Measurements from ENCODE around the gene TNPO2. TPM values are rescaled to one million over a fixed set of nuclear protein-coding genes. Genes with fewer than 3 reads are reported as not detected.

Gene TNPO2
- polyA plus RNA-seq (ENCODE audit: low read depth in 6 of 6): 1 to 10 TPM in 5 of 6 donors, not detected in 1; 1.7 to 3.5 (median 2.7) TPM

DNA sequence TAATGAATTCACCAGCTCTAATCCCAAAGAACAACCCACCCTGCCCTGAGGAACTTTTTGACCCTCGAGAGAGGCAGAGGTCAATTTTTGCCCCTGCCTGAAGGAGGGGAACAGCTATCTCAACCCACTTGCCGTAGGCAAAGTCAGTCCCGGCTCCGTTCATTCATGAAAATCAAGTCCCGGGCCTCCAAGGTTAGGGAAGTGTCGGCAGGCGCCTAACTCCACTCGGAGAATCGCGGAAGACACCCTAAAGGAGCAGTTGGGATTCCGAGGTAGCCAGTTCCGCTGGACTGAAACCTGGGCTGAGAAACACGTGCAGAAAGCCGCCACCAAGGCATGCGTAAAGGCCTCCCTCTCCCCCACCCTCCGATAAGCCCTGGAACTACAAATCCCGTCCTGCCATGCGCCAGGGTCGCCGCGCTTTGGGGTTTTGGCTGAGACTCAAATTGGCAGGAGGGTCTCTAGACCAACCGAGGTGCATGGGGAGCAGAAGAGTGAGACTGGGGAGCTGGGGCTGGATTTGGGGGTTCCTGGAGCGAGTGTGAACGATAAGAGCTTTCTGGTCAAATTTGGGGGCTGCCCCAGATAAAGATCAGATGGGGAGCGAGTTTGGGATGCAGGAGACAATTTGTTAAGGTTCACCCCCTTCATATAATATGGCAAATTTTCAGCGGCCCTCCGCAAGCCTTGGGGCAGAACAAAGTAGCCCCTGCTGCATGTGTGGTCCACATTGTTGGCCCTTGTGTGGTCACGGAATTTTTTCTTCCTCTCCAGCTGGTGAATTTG lies at the start of gene TNPO2:
TSS of gene TNPO2 (minus strand) at position 292 of the 786 bp plus-strand sequence. CDS start 2,955 bp downstream, outside the sequence.
- Mint-ChIP-seq H3K4me1 (peaks cover 37 to 58% (median 55%) of the 10 kb centered on the region in 3 donors), H3K36me3 (no peaks in the 10 kb centered on the region), H3K27me3 (no peaks in the 10 kb centered on the region), H3K27ac (peak within 1 kb of the TSS; percentile 91 to 99 (median 94)), H3K4me3 (peak within 1 kb of the TSS; percentile 85 to 98 (median 96)), H3K9me3 (no peaks in the 10 kb centered on the region)
- ATAC-seq (ENCODE audit: low read depth in 2 of 2) (peak; percentile 35 to 38), DNase-seq (peak; percentile 56)

DNA sequence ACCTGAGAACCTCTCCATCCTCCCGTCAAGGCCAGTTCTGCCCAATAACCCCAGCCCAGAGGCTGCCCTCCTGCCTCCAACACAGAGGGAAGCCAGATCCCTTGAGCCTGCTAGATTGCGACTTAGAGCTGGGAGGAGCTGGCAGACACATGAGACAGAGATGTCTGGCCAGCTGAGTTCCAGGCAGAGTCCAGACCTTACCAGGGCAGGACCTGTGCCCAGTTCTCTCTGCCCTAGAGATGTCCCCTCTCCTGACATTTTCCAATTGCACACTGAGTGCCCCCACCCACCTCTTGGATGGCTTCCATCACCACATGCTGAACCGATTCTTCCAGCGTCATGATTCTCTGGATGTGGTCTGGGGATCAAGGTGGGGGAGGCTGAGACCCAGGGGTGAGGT lies 48.6 kb upstream of the TNPO2 start:
- H3K9me3 Mint-ChIP-seq: no peaks in the 10 kb centered on the region
- ATAC-seq (ENCODE audit: low read depth in 2 of 2) (no peak), DNase-seq (no peak)
- H3K4me1 Mint-ChIP-seq: peaks cover 13 to 19% (median 13%) of the 10 kb centered on the region in 3 donors
- H3K4me3 Mint-ChIP-seq: peak overlapping the region in 1 of 8 donors; percentile 71
- no peak overlapping the region for H3K27ac Mint-ChIP-seq
- H3K27me3 Mint-ChIP-seq: no peaks in the 10 kb centered on the region
- no peaks in the 10 kb centered on the region for H3K36me3 Mint-ChIP-seq

DNA sequence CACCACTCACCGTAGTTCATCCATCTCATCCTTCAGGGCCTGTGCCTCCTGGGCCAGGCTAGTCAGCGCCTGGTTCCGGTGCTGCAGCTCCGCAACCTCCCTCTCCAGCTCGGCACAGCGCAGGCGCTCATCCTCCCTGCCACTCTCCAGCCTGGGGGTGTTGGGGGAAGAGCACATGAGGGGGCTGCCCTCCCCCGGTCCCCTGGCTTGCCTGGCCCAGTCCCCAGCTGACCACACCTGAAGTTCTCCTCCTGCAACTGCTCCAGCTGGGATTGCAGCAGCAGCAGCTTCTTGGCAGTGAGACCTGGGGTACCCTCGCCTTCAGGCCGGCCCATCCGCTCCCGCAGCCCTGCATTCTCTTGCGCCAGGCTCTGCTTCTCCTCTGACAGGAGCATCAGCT lies 47.2 kb upstream of the TNPO2 start:
- DNase-seq (no peak), ATAC-seq (ENCODE audit: low read depth in 2 of 2) (no peak)
- Mint-ChIP-seq H3K27ac (no peak overlapping the region), H3K4me3 (no peak overlapping the region), H3K27me3 (no peaks in the 10 kb centered on the region), H3K36me3 (no peaks in the 10 kb centered on the region), H3K9me3 (no peaks in the 10 kb centered on the region), H3K4me1 (peaks cover 15 to 17% (median 16%) of the 10 kb centered on the region in 3 donors)

GRCh38 chr19:12769689-12770088 lies 46.0 kb upstream of the TNPO2 start:
- no peaks in the 10 kb centered on the region for H3K27me3 Mint-ChIP-seq
- H3K4me3 Mint-ChIP-seq: peak overlapping the region in 3 of 8 donors; percentile 33 to 42 (median 38)
- peaks cover 0 to 1% (median 0%) of the 10 kb centered on the region in 7 donors for H3K9me3 Mint-ChIP-seq
- no peak for DNase-seq
- peak overlapping the region in 1 of 6 donors; percentile 42 for H3K27ac Mint-ChIP-seq
- ATAC-seq (ENCODE audit: low read depth in 2 of 2): peak; percentile 45 to 74
- peaks cover 12 to 22% (median 17%) of the 10 kb centered on the region in 3 donors for H3K4me1 Mint-ChIP-seq
- no peaks in the 10 kb centered on the region for H3K36me3 Mint-ChIP-seq

DNA sequence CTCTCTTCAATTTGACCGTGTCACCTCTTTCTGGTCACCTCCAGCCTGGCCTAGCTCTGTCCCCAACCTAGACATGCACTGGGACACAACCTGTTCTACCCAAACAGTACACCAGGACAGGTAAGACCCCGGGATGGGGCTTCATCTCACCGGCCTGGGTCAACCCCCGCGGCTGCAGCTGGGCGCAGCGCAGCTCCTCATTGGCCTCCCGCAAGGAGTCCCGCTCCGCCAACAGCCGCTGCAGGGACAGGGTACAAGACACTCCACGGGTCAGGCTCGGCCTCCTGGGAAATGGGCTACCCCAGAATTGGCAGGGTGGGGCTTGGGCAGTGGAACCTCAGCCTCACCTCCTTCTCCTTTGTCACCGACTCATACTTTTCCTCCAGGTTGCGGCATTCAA lies 43.9 kb upstream of the TNPO2 start:
- Mint-ChIP-seq H3K36me3 (no peaks in the 10 kb centered on the region), H3K9me3 (peaks cover 0 to 1% (median 0%) of the 10 kb centered on the region in 7 donors), H3K4me3 (peak overlapping the region in 1 of 8 donors; percentile 25), H3K27ac (no peak overlapping the region), H3K27me3 (no peaks in the 10 kb centered on the region), H3K4me1 (peaks cover 0 to 12% (median 11%) of the 10 kb centered on the region in 3 donors)
- DNase-seq (no peak), ATAC-seq (ENCODE audit: low read depth in 2 of 2) (no peak)

DNA sequence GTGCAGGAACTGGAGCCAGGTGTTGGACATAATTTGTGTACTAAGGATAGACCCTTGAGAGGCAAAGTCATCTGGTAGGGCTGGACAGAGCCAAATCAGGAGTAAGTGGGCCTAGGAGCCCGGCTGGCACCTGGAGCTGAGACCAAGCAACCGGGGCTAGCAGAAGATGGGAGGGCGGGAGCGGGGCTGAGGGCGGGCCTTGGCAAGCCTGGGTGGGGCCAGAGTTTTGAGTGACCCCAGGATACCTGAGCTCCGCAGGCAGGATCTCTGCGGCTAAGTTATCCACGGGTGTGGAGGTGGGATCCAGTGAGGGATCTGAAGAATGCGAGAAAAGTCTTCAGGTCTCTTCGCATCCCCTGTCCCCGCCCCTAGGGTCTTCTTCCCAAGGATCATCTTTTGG lies 43.4 kb upstream of the TNPO2 start:
- H3K36me3 Mint-ChIP-seq: no peaks in the 10 kb centered on the region
- ATAC-seq (ENCODE audit: low read depth in 2 of 2) (no peak), DNase-seq (no peak)
- no peaks in the 10 kb centered on the region for H3K27me3 Mint-ChIP-seq
- peak overlapping the region in 1 of 8 donors; percentile 21 for H3K4me3 Mint-ChIP-seq
- peaks cover 0 to 12% (median 11%) of the 10 kb centered on the region in 3 donors for H3K4me1 Mint-ChIP-seq
- peaks cover 0 to 1% (median 0%) of the 10 kb centered on the region in 7 donors for H3K9me3 Mint-ChIP-seq
- no peak overlapping the region for H3K27ac Mint-ChIP-seq

- ATAC-seq (ENCODE audit: low read depth in 2 of 2): peak; percentile 82 to 93
- Mint-ChIP-seq H3K9me3 (peaks cover 0 to 1% (median 0%) of the 10 kb centered on the region in 7 donors), H3K36me3 (no peaks in the 10 kb centered on the region), H3K4me1 (peaks cover 0 to 12% (median 11%) of the 10 kb centered on the region in 3 donors), H3K27ac (peak overlapping the region in 1 of 6 donors; percentile 33), H3K4me3 (peak overlapping the region in 4 of 8 donors; percentile 9 to 74 (median 29)), H3K27me3 (no peaks in the 10 kb centered on the region)
- peak; percentile 78 for DNase-seq
These were observed 42.4 kb upstream of the TNPO2 start for GRCh38 chr19:12766051-12766521.

GRCh38 chr19:12764698-12765097 lies 41.0 kb upstream of the TNPO2 start:
- DNase-seq: no peak
- no peaks in the 10 kb centered on the region for H3K27me3 Mint-ChIP-seq
- peaks cover 0 to 1% (median 0%) of the 10 kb centered on the region in 7 donors for H3K9me3 Mint-ChIP-seq
- peak overlapping the region in 1 of 6 donors; percentile 66 for H3K27ac Mint-ChIP-seq
- H3K36me3 Mint-ChIP-seq: no peaks in the 10 kb centered on the region
- H3K4me1 Mint-ChIP-seq: peaks cover 3 to 17% (median 9%) of the 10 kb centered on the region in 3 donors
- H3K4me3 Mint-ChIP-seq: no peak overlapping the region
- ATAC-seq (ENCODE audit: low read depth in 2 of 2): no peak

DNA sequence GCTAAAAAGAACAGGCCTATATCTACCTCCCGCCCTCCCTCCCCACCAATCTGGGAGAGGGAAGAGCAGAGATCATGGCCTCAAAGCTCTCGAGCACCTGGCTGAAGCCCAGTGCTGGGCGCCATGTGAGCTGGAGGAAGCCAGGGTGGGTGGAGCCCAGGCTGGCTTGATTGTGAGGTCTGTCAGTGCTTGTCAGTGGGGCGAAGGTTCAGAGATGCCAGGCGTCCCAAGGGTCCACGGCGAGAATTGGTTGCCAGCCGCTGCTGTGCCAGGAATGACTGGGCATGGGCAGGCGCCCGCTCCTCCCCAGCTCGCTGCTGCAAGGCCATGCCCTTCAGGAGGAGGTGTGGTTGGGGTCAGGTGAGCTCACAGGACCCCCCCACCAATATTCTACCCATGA lies 39.4 kb upstream of the TNPO2 start:
- Mint-ChIP-seq H3K9me3 (peaks cover 0 to 1% (median 0%) of the 10 kb centered on the region in 7 donors), H3K4me3 (no peak overlapping the region), H3K27me3 (no peaks in the 10 kb centered on the region), H3K4me1 (peaks cover 7 to 17% (median 12%) of the 10 kb centered on the region in 3 donors), H3K27ac (no peak overlapping the region), H3K36me3 (no peaks in the 10 kb centered on the region)
- DNase-seq (no peak), ATAC-seq (ENCODE audit: low read depth in 2 of 2) (no peak)

DNA sequence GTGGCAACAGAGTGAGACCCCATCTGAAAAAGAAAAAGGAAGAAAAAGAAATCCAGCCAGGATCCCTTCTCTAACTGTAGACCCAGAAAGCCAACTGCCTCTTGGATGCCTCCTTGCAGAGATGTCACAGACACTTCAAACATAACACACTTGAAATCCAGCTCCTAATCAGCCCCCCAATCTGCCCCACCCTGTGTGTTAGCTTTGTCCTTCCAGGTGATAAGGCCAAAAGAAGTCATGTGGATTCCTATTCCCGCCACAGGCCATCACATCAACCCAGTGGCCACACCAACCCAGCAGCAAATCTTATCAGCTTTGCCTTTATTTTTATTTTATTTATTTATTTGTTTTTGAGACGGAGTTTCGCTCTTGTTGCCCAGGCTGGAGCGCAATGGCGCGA lies 36.0 kb upstream of the TNPO2 start:
- Mint-ChIP-seq H3K27me3 (peaks cover 0 to 19% (median 16%) of the 10 kb centered on the region in 3 donors), H3K4me3 (peak overlapping the region in 2 of 8 donors; percentile 32 to 57), H3K27ac (no peak overlapping the region), H3K4me1 (peaks cover 5 to 9% (median 7%) of the 10 kb centered on the region in 3 donors), H3K36me3 (no peaks in the 10 kb centered on the region), H3K9me3 (no peaks in the 10 kb centered on the region)
- DNase-seq (no peak), ATAC-seq (ENCODE audit: low read depth in 2 of 2) (no peak)

DNA sequence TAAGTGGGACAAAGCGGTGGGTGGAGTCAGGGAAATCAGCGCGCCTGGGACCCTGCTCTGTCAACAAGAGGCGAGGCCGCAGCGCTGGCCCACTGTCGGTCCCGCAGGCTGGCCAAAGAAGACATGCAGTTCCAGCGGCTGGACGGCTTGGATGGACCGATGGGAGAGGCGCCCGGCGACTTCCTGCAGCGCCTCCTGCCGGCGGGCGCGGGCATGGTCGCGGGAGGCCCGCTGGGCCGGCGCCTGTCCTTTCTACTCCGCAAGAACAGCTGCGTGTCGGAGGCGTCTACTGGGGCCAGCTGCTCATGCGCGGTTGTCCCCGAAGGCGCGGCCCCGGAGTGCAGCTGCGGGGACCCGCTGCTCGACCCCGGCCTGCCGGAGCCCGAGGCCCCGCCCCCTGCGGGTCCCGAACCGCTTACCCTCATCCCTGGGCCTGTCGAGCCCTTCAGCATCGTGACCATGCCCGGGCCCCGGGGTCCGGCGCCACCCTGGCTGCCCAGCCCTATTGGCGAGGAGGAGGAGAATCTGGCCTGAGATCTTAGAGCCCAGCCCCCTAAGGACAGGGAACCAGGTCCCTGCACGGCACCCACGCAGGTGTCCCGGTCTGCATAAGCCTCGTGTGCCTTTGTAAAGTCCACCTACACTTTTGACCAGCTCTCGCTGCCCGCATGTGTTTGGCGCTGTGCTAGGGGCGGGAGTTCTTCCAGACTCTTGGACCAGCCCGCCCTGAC lies 34.0 kb upstream of the TNPO2 start:
- peak; percentile 48 for DNase-seq
- Mint-ChIP-seq H3K27me3 (peaks cover 3 to 34% (median 25%) of the 10 kb centered on the region in 3 donors), H3K4me1 (peaks cover 5 to 9% (median 7%) of the 10 kb centered on the region in 3 donors), H3K36me3 (no peaks in the 10 kb centered on the region), H3K4me3 (peak overlapping the region; percentile 0 to 77 (median 20)), H3K9me3 (no peaks in the 10 kb centered on the region), H3K27ac (no peak overlapping the region)
- peak; percentile 72 to 77 for ATAC-seq (ENCODE audit: low read depth in 2 of 2)

DNA sequence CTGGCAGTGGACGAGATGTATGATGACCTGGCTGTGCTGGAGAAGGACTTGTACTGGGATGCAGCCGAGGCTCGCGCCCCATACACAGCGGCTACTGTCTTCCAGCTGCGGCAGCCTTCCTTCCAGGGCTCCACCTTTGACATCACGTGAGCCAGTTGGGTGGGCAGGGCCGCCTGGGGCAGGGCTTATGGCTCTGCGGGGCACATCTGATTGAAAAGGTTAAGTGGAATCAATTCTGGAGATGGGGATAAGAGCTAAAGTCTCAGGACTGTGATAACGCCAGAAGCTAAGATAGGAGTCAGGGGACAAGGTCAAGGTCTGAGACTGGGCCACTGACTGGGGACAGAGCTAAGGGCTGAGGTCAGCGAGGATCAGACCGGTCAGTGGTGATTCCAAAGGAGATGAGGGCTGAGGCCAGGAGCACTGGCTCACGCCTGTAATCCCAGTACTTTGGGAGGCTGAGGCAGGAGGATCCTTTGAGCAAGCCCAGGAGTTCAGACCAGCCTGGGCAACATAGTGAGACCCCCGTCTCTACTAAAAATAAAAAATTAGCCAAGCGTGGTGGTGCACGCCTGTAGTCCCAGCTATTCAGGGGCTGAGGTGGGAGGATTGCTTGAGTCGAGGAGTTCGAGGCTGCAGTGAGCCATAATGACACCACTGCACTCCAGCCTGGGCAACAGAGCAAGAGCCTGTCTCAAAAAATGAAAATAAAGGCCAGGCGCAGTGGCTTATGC lies 32.6 kb upstream of the TNPO2 start:
- H3K36me3 Mint-ChIP-seq: no peaks in the 10 kb centered on the region
- no peaks in the 10 kb centered on the region for H3K9me3 Mint-ChIP-seq
- peaks cover 3 to 47% (median 34%) of the 10 kb centered on the region in 3 donors for H3K27me3 Mint-ChIP-seq
- ATAC-seq (ENCODE audit: low read depth in 2 of 2) (no peak), DNase-seq (no peak)
- no peak overlapping the region for H3K27ac Mint-ChIP-seq
- peaks cover 5 to 9% (median 7%) of the 10 kb centered on the region in 3 donors for H3K4me1 Mint-ChIP-seq
- peak overlapping the region in 1 of 8 donors; percentile 23 for H3K4me3 Mint-ChIP-seq

All from naive B cell (primary cell).